AG09309 (cell line): ENCODE measurements around the gene SERF1A.
"Not testable (repeated sequence)": the region's sequence is repeated elsewhere in the genome, so short reads cannot be mapped to it uniquely, and the experiment has no call there.

Source experiments
- DNase-seq: peaks from one replicate; pipeline ENCODE4 v3.0.0-alpha.2; 2010; ENCODE audit warnings: low read depth
- H3K4me3 ChIP-seq: 2 replicates; pipeline ENCODE4 v1.5.1; 2011; ENCODE audit warnings: mild to moderate bottlenecking, low read depth, low read length, moderate library complexity; ENCODE audit not compliant: control insufficient read depth

The SERF1A gene

GRCh38 chr5:70900533-70901271 is at the start of gene SERF1A:
Gene SERF1A, plus strand, starts transcription at chr5:70900669. Its CDS starts 201 bp downstream, at chr5:70900870.
- not testable (repeated sequence) for DNase-seq, H3K4me3 ChIP-seq

DNA sequence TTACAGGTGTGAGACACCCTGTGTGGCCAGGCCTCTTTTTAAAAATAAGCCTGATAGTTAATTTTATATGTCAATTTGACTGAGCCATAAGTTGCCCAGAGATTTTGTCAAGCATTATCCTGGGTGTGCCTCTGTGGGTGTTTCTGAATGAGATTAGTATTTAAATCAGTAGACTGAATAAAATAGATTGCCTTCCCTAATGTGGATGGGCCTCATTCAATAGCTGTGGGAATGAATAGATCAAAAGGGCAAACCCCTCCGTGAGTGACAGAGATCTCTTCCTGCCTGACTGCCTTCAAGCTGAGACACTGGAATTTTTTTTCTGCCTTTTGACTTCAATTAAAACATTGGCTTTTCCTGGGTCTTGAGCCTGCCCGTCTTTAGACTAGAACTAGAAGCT is 33.7 kb upstream of the SERF1A start:
- DNase-seq, H3K4me3 ChIP-seq: not testable (repeated sequence)

- DNase-seq, H3K4me3 ChIP-seq: not testable (repeated sequence)
Observed at GRCh38 chr5:70870626-70871025, 29.8 kb upstream of the SERF1A start.

- DNase-seq, H3K4me3 ChIP-seq: not testable (repeated sequence)
Observed at GRCh38 chr5:70896076-70896475, 4.4 kb upstream of the SERF1A start.

- H3K4me3 ChIP-seq, DNase-seq: not testable (repeated sequence)
Observed at GRCh38 chr5:70901272-70901571, 753 bp downstream of the SERF1A start.

DNA sequence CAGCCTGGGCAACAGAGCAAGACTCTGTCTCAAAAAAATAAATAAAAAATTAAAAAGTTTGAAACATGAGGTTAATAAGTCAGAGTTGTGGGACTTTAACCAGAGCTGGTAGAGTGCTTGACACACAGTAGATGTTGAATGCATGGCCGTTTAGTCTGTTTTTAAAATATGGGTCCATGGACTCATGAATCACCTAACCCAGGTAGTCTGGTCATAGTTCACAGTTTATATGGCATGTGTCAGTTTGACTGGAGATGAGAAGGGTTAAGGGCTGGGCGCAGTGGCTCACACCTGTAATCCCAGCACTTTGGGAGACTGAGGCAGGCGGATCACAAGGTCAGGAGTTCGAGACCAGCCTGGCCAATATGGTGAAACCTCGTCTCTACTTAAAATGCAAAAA is 6.2 kb downstream of the SERF1A start:
- DNase-seq, H3K4me3 ChIP-seq: not testable (repeated sequence)

DNA sequence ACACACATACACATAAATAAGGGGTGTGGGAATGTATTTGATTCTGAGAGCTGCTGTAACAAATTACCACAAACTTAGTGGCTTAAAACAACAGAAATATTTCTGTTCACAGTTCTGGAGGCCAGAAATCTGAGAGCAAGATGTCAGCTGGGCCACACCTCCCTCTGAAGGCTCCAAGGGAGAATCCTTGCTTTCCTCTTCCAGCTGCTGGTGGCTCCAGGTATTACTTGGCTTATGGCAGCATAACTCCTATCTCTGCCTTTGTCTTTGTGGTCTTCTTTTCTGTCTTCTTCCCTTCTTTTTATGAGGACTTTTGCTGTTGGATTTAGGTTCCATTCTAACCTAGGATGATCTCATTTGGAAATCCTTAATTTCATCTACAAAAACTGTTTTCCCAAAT is 16.4 kb downstream of the SERF1A start:
- not testable (repeated sequence) for H3K4me3 ChIP-seq, DNase-seq

DNA sequence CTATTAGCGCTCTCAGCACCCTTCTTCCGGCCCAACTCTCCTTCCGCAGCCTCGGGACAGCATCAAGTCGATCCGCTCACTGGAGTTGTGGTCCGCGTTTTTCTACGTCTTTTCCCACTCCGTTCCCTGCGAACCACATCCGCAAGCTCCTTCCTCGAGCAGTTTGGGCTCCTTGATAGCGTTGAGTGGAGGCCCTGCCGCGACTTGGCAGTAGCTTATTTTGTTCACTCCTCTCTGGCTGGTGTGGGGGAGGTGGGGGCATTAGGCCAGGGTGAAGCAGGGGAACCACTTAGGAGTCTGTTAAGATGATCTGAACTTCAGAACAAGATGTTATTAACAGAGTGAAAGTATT is 24.7 kb downstream of the SERF1A start:
- DNase-seq, H3K4me3 ChIP-seq: not testable (repeated sequence)

- H3K4me3 ChIP-seq, DNase-seq: not testable (repeated sequence)
Observed at GRCh38 chr5:70931709-70932368, 31.4 kb downstream of the SERF1A start.

DNA sequence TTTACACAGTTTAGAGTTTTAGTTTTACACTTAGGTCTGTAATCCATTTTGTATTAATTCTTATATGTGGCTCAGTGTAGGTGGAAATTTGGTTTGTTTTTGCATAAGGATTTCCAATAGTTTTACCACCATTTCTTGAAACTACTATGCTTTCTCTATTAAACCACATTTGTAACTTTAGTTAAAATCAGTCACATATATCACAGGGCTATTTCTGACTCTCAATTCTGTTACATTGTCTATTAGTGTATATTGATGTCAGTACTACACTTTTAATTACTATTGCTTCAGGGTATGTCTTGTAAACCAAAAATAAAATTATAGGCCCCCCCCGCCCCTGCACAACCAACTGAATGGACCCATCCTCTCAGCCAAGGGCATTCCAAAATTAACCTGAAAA is 32.1 kb downstream of the SERF1A start:
- DNase-seq, H3K4me3 ChIP-seq: not testable (repeated sequence)

GRCh38 chr5:70953068-70953467 is 52.6 kb downstream of the SERF1A start:
- DNase-seq, H3K4me3 ChIP-seq: not testable (repeated sequence)
